OCI-LY7 (cell line): ENCODE data around the gene LSM5.

Experiments
- EZH2phosphoT487 ChIP-seq: fragments of 200-600 bp; sonication (generic); IDR thresholded peaks from 2 replicates; pipeline ENCODE4 v1.6.1; 2018; ENCODE audit warnings: low read depth, borderline replicate concordance, mild to moderate bottlenecking, mixed run types, antibody characterized with exemption, low read length, moderate library complexity, mixed read lengths
- TF ChIP-seq, protein P1 (sequence below): fragments of 200-600 bp; sonication (generic); conservative IDR thresholded peaks from 2 replicates; pipeline ENCODE4 v1.5.1; 2014; ENCODE audit warnings: mild to moderate bottlenecking, antibody characterized with exemption, low read length, moderate library complexity, mixed read lengths

DNA sequence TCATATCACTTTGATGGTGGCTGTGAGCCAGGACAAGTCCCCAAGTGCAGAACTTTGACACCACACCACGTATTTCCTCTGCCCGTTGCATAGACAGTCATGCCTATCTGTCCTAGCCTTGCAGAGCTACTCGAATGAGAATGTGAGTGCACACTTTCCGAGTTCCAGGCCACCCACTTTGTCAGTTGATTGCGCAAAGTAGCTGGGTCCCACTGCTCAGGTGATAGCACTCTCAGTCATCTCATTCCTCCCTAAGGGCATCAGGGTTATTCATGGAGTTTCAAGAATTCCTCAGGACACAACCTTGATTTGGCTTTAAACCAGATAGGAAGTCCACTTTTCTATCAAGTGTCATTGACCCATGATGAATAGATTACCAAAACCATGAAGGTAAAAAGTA is 19.3 kb downstream of the LSM5 start:
- TF ChIP-seq, protein P1, sequence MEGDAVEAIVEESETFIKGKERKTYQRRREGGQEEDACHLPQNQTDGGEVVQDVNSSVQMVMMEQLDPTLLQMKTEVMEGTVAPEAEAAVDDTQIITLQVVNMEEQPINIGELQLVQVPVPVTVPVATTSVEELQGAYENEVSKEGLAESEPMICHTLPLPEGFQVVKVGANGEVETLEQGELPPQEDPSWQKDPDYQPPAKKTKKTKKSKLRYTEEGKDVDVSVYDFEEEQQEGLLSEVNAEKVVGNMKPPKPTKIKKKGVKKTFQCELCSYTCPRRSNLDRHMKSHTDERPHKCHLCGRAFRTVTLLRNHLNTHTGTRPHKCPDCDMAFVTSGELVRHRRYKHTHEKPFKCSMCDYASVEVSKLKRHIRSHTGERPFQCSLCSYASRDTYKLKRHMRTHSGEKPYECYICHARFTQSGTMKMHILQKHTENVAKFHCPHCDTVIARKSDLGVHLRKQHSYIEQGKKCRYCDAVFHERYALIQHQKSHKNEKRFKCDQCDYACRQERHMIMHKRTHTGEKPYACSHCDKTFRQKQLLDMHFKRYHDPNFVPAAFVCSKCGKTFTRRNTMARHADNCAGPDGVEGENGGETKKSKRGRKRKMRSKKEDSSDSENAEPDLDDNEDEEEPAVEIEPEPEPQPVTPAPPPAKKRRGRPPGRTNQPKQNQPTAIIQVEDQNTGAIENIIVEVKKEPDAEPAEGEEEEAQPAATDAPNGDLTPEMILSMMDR, result no peak
- no peak for TF ChIP-seq EZH2phosphoT487
